ENCODE data around the gene RMRP. TPM values are rescaled to one million over a fixed set of nuclear protein-coding genes. Genes with fewer than 3 reads are reported as not detected.

The RMRP gene
- polyA plus RNA-seq, 1 of the 3 experiments (the other 2 are of a cell fraction), result 64.9 TPM

DNA sequence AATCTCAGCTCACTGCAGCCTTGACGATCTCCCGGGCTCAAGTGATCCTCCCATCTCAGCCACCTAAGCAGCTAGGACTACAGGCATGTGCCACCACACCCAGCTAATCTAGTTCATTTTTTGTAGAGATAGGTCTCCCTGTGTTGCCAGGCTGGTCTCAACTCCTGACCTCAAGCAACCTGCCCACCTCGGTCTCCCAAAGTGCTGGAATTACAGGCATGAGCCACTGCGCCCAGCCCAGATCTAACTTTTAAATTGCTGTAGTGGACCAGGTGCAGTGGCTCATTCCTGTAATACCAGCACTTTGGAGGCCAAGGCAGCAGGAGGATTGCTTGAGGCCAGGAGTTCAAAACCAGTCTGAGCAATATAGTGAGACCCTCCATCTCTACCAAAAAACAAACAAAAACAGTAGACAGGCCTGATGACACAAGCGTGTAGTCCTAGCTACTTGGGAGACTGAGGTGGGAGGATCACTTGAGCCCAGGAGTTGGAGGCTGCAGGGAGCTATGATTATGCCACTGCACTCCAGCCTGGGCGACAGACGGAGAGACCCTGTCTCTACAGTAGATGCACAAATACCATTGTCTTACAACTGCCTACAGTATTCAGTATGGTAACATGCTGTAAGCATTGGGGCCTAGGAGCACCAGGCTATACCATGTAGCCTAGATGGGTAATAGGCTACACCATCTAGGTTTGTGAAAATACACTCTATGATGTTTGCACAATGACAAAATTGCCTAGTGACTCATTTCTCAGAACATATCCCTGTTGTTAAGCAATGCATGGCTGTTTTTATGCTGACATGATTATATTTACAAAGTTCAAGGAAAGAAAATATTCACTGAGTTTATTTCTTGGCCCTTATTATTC lies 5.6 kb downstream of the RMRP start:
- ChIA-PET POLR2A (no interaction called here), CTCF (interaction anchor here (0.7 to 1.0 kb wide), 2 partner anchors 77 to 99 kb away, joined by 3 to 4 read pairs; no protein-coding TSS in a partner anchor)
- no peak overlapping the region for H3K27ac ChIP-seq (ENCODE audit: low read depth in 2 of 2, low read length in 1 of 2)
- no peaks in the 10 kb centered on the region for H3K9me2 ChIP-seq
- no peak overlapping the region for H3K4me3 ChIP-seq (ENCODE audit: low read depth in 2 of 2, low read length in 1 of 2)
- no peaks in the 10 kb centered on the region for H4K20me1 ChIP-seq (ENCODE audit: insufficient read depth)
- no peak overlapping the region for H3K4me2 ChIP-seq
- 87% methylated on average over 7 of the region's 7 CpGs for WGBS (ENCODE audit: low lambda C conversion rate)
- H3K9me3 ChIP-seq, result no peaks in the 10 kb centered on the region
- no peak overlapping the region for H3K9ac ChIP-seq
- TF ChIP-seq SIN3A (IDR thresholded peaks at IDR 0.05; ENCODE audit: borderline replicate concordance, low read depth, low read length) (no peak), RFX5 (IDR thresholded peaks at IDR 0.05; ENCODE audit: low read length) (no peak), NRF1 (IDR thresholded peaks at IDR 0.05; ENCODE audit: low read depth, low read length) (no peak), CHD2 (IDR thresholded peaks at IDR 0.05; ENCODE audit: low read length, partially characterized antibody) (no peak), MXI1 (IDR thresholded peaks at IDR 0.05; ENCODE audit: low read depth, low read length) (no peak), ELF1 (IDR thresholded peaks at IDR 0.05) (no peak)
- TF ChIP-seq, protein P1, sequence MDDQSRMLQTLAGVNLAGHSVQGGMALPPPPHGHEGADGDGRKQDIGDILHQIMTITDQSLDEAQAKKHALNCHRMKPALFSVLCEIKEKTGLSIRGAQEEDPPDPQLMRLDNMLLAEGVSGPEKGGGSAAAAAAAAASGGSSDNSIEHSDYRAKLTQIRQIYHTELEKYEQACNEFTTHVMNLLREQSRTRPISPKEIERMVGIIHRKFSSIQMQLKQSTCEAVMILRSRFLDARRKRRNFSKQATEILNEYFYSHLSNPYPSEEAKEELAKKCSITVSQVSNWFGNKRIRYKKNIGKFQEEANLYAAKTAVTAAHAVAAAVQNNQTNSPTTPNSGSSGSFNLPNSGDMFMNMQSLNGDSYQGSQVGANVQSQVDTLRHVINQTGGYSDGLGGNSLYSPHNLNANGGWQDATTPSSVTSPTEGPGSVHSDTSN (IDR thresholded peaks at IDR 0.05), result no peak
- TF ChIP-seq, protein P2, sequence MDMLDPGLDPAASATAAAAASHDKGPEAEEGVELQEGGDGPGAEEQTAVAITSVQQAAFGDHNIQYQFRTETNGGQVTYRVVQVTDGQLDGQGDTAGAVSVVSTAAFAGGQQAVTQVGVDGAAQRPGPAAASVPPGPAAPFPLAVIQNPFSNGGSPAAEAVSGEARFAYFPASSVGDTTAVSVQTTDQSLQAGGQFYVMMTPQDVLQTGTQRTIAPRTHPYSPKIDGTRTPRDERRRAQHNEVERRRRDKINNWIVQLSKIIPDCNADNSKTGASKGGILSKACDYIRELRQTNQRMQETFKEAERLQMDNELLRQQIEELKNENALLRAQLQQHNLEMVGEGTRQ (IDR thresholded peaks at IDR 0.05; ENCODE audit: borderline replicate concordance, low read depth, low read length), result no peak
- H3K36me3 ChIP-seq (replicated peaks in 1 of 2; ENCODE audit: control insufficient read depth in 1 of 2, insufficient read depth in 2 of 2, low read length in 1 of 2), result no peaks in the 10 kb centered on the region
- H3K27me3 ChIP-seq (ENCODE audit: insufficient read depth), result no peaks in the 10 kb centered on the region
- H3K79me2 ChIP-seq (ENCODE audit: insufficient read depth), result no peaks in the 10 kb centered on the region
- H3K4me1 ChIP-seq (ENCODE audit: control insufficient read depth in 1 of 2, insufficient read depth in 2 of 2, low read depth in 1 of 2, low read length in 1 of 2), result peaks cover 0 to 7% of the 10 kb centered on the region in 2 experiments; a peak in 2 of 4 replicates
- H3F3A ChIP-seq (replicated peaks; ENCODE audit: insufficient read depth), result peaks cover 9% of the 10 kb centered on the region
- no peak for DNase-seq
- H2AFZ ChIP-seq (ENCODE audit: low read depth), result no peak overlapping the region

DNA sequence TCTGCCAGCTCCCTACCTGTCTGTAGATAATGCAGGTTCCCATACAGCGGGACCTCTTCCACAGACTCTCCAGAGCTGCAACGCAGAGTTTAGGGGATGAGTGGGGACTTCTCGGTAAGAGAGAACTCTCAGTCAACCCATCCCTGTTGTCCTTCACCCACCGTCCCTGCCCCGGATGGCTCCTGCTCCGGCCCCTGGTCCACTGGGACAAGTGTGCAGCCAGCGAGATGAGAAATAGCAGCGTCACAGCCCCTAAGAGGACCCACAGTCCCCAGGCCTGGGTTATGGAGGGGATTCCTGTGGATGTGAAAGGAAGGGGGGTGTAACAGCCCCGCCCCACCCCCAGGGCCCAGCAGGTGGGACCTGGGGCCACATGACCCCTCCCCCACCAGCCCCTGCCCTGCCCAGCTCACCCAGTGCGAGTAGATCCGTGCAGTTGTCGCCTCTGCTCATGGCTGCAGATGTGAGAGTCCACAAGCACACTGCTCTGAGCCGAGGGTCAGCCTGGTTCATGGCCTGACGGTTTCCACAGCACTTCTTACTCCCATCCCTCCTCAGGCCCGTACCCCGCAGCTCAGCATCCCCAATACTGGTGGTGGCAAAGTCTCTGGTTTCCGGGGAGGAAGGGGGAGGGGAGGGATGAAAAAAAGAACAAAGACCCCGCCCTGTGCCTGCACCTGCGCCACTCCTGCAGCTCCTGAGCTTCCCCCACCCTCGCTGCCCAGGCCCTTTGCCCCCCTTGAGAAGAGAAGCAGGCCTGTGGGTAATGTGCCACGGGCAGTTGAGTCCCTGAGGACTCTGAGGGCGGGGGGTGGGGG lies 7.3 kb downstream of the RMRP start, which contains the start of gene SIT1:
Gene SIT1 (minus strand): TSS at position 591 of the 818 bp plus-strand sequence. CDS start 78 bp downstream, at position 513.
- 85% methylated on average over 19 of the region's 22 CpGs for WGBS (ENCODE audit: low lambda C conversion rate)
- no peak for DNase-seq
- Histone ChIP-seq H4K20me1 (ENCODE audit: insufficient read depth) (no peaks in the 10 kb centered on the region), H3K4me2 (no peak within 1 kb of the TSS), H3K27ac (ENCODE audit: low read depth in 2 of 2, low read length in 1 of 2) (no peak within 1 kb of the TSS), H3K9me3 (no peaks in the 10 kb centered on the region), H3K79me2 (ENCODE audit: insufficient read depth) (no peaks in the 10 kb centered on the region), H3K27me3 (ENCODE audit: insufficient read depth) (no peaks in the 10 kb centered on the region), H2AFZ (ENCODE audit: low read depth) (peak within 1 kb of the TSS; percentile 37; the same call in 1 of the 2 replicates), H3F3A (replicated peaks; ENCODE audit: insufficient read depth) (peaks cover 6% of the 10 kb centered on the region), H3K36me3 (replicated peaks in 1 of 2; ENCODE audit: control insufficient read depth in 1 of 2, insufficient read depth in 2 of 2, low read length in 1 of 2) (no peaks in the 10 kb centered on the region), H3K4me3 (ENCODE audit: low read depth in 2 of 2, low read length in 1 of 2) (no peak within 1 kb of the TSS), H3K4me1 (ENCODE audit: control insufficient read depth in 1 of 2, insufficient read depth in 2 of 2, low read depth in 1 of 2, low read length in 1 of 2) (peaks cover 6 to 7% of the 10 kb centered on the region in 2 experiments; a peak in 2 of 4 replicates), H3K9me2 (no peaks in the 10 kb centered on the region), H3K9ac (no peak within 1 kb of the TSS)
- no peak for TF ChIP-seq NFIC (IDR thresholded peaks at IDR 0.05; ENCODE audit: borderline replicate concordance)
- TF ChIP-seq, protein P3, sequence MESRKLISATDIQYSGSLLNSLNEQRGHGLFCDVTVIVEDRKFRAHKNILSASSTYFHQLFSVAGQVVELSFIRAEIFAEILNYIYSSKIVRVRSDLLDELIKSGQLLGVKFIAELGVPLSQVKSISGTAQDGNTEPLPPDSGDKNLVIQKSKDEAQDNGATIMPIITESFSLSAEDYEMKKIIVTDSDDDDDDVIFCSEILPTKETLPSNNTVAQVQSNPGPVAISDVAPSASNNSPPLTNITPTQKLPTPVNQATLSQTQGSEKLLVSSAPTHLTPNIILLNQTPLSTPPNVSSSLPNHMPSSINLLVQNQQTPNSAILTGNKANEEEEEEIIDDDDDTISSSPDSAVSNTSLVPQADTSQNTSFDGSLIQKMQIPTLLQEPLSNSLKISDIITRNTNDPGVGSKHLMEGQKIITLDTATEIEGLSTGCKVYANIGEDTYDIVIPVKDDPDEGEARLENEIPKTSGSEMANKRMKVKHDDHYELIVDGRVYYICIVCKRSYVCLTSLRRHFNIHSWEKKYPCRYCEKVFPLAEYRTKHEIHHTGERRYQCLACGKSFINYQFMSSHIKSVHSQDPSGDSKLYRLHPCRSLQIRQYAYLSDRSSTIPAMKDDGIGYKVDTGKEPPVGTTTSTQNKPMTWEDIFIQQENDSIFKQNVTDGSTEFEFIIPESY (IDR thresholded peaks at IDR 0.05; ENCODE audit: borderline replicate concordance, low read depth), result no peak
- TF ChIP-seq, protein P2 (IDR thresholded peaks at IDR 0.05; ENCODE audit: borderline replicate concordance, low read depth, low read length), result no peak
- TF ChIP-seq RCOR1 (IDR thresholded peaks at IDR 0.05; ENCODE audit: low read length), result no peak
- CTCF ChIA-PET, result interaction anchor here (1.0 kb wide), 1 partner anchor 232 kb away, joined by 3 read pairs; no protein-coding TSS in a partner anchor
- POLR2A ChIA-PET, result no interaction called here
